ENCODE results near the gene AUTS2. TPM values are rescaled to one million over a fixed set of nuclear protein-coding genes. Genes with fewer than 3 reads are reported as not detected.

The AUTS2 gene
- total RNA-seq, 2 donors from 2014 or later = 43.4 to 52.9 TPM

GRCh38 chr7:70466725-70467364, 868.6 kb downstream of the AUTS2 start:
- intact Hi-C loops (cut with DNase I) = no loop called here
- DNase-seq (ENCODE audit: low spot score) = no peak

- intact Hi-C loops (cut with DNase I) = no loop called here
These were observed 872.5 kb downstream of the AUTS2 start for GRCh38 chr7:70470746-70471145.

GRCh38 chr7:70472601-70473237, 874.4 kb downstream of the AUTS2 start:
- intact Hi-C loops (cut with DNase I) = no loop called here
- no peak for DNase-seq (ENCODE audit: low spot score)

More at GRCh38 chr7:70470746-70471145, 872.5 kb downstream of the AUTS2 start:
- no peak for DNase-seq (ENCODE audit: low spot score)

- intact Hi-C loops (cut with DNase I) = no loop called here
- no peak for DNase-seq (ENCODE audit: low spot score)
These were observed 876.5 kb downstream of the AUTS2 start for GRCh38 chr7:70474639-70475234.

GRCh38 chr7:70477036-70478010, 879.0 kb downstream of the AUTS2 start:
- DNase-seq (ENCODE audit: low spot score) = no peak
- intact Hi-C loops (cut with DNase I) = no loop called here

- no peak for DNase-seq (ENCODE audit: low spot score)
- intact Hi-C loops (cut with DNase I) = no loop called here
These were observed 881.1 kb downstream of the AUTS2 start for GRCh38 chr7:70479153-70480021.

- intact Hi-C loops (cut with DNase I) = no loop called here
- DNase-seq (ENCODE audit: low spot score) = no peak
These were observed 882.8 kb downstream of the AUTS2 start for GRCh38 chr7:70480927-70481569.

- intact Hi-C loops (cut with DNase I) = no loop called here
- DNase-seq (ENCODE audit: low spot score) = no peak
These were observed 883.4 kb downstream of the AUTS2 start for GRCh38 chr7:70481570-70482123.

- intact Hi-C loops (cut with DNase I) = no loop called here
These were observed 886.0 kb downstream of the AUTS2 start for GRCh38 chr7:70484255-70484654.

GRCh38 chr7:70486977-70487376, 888.7 kb downstream of the AUTS2 start:
- no peak for DNase-seq (ENCODE audit: low spot score)

More at GRCh38 chr7:70484255-70484654, 886.0 kb downstream of the AUTS2 start:
- DNase-seq (ENCODE audit: low spot score) = no peak

GRCh38 chr7:70487428-70487827, 889.2 kb downstream of the AUTS2 start:
- DNase-seq (ENCODE audit: low spot score) = no peak
- intact Hi-C loops (cut with DNase I) = no loop called here

More at GRCh38 chr7:70486977-70487376, 888.7 kb downstream of the AUTS2 start:
- intact Hi-C loops (cut with DNase I) = no loop called here

- no peak for DNase-seq (ENCODE audit: low spot score)
- intact Hi-C loops (cut with DNase I) = no loop called here
These were observed 889.6 kb downstream of the AUTS2 start for GRCh38 chr7:70487886-70488285.

GRCh38 chr7:70489813-70490212, 891.5 kb downstream of the AUTS2 start:
- intact Hi-C loops (cut with DNase I) = no loop called here
- DNase-seq (ENCODE audit: low spot score) = no peak

- intact Hi-C loops (cut with DNase I) = no loop called here
- DNase-seq (ENCODE audit: low spot score) = no peak
These were observed 894.4 kb downstream of the AUTS2 start for GRCh38 chr7:70492625-70493024.

- intact Hi-C loops (cut with DNase I) = no loop called here
- no peak for DNase-seq (ENCODE audit: low spot score)
These were observed 896.2 kb downstream of the AUTS2 start for GRCh38 chr7:70494225-70495032.

GRCh38 chr7:70495033-70495376, 896.7 kb downstream of the AUTS2 start:
- intact Hi-C loops (cut with DNase I) = no loop called here
- no peak for DNase-seq (ENCODE audit: low spot score)

- intact Hi-C loops (cut with DNase I) = no loop called here
- no peak for DNase-seq (ENCODE audit: low spot score)
These were observed 899.5 kb downstream of the AUTS2 start for GRCh38 chr7:70497793-70498192.

All from posterior vena cava (tissue), 2 donors.